Neural cell (in vitro differentiated cells): Measurements from ENCODE around the gene ZNF639. TPM values are rescaled to one million over a fixed set of nuclear protein-coding genes. Genes with fewer than 3 reads are reported as not detected.

Experiments used
- H2AFZ ChIP-seq: fragments of 200-600, 300-800 bp; sonication (generic), shearing (Covaris generic); 2 replicates; pipeline ENCODE4 v1.6.0; 2014; ENCODE audit warnings: low read depth, mild to moderate bottlenecking, antibody characterized with exemption, low read length, moderate library complexity
- H3F3A ChIP-seq: fragments of 200-600 bp; shearing (Covaris generic); 2 replicates; pipeline ENCODE4 v1.6.1; 2016; ENCODE audit warnings: mild to moderate bottlenecking, moderate library complexity, mixed read lengths, antibody characterized with exemption, low read length; ENCODE audit not compliant: insufficient read depth, poor library complexity, severe bottlenecking
- H3K27ac ChIP-seq: fragments of 200-600, 300-800 bp; sonication (generic), shearing (Covaris generic); 2 replicates; pipeline ENCODE4 v1.5.1; 2014; ENCODE audit warnings: mild to moderate bottlenecking, low read length, moderate library complexity
- H3K27me3 ChIP-seq: fragments of 300-800, 200-600 bp; sonication (generic), shearing (Covaris generic); 2 replicates; pipeline ENCODE4 v1.6.0; 2014; ENCODE audit warnings: mild to moderate bottlenecking, low read depth, low read length, moderate library complexity; ENCODE audit not compliant: insufficient read depth
- H3K36me3 ChIP-seq: fragments of 300-800, 200-600 bp; sonication (generic), shearing (Covaris generic); 2 replicates; pipeline ENCODE4 v1.5.1; 2014; ENCODE audit warnings: mild to moderate bottlenecking, antibody characterized with exemption, low read length, moderate library complexity; ENCODE audit not compliant: insufficient read depth
- H3K4me2 ChIP-seq: fragments of 300-800, 200-600 bp; sonication (generic), shearing (Covaris generic); 2 replicates; pipeline ENCODE4 v1.6.0; 2014; ENCODE audit warnings: mild to moderate bottlenecking, low read length
- H3K4me3 ChIP-seq: fragments of 300-800, 200-600 bp; sonication (generic), shearing (Covaris generic); 2 replicates; pipeline ENCODE4 v1.5.1; 2014; ENCODE audit warnings: mild to moderate bottlenecking, low read length, moderate library complexity
- H3K79me2 ChIP-seq: fragments of 200-600 bp; shearing (Covaris generic); replicated peaks from 2 replicates; pipeline ENCODE4 v1.6.0; 2014; ENCODE audit warnings: mild to moderate bottlenecking, low read length, moderate library complexity; ENCODE audit not compliant: insufficient read depth
- H3K9ac ChIP-seq: fragments of 300-800, 200-600 bp; sonication (generic), shearing (Covaris generic); 2 replicates; pipeline ENCODE4 v1.6.1; 2016; ENCODE audit warnings: mild to moderate bottlenecking, low read length, mixed read lengths
- H3K9me2 ChIP-seq: fragments of 200-600 bp; shearing (Covaris generic); 2 replicates; pipeline ENCODE4 v1.6.1; 2016; ENCODE audit warnings: mild to moderate bottlenecking, low read length, mixed read lengths; ENCODE audit not compliant: insufficient read depth
- H3K9me3 ChIP-seq: fragments of 200-600, 300-800 bp; sonication (generic), shearing (Covaris generic); 2 replicates; pipeline ENCODE4 v1.6.1; 2016; ENCODE audit warnings: mild to moderate bottlenecking, mixed run types, low read length, moderate library complexity, mixed read lengths
- H4K20me1 ChIP-seq: fragments of 200-600 bp; shearing (Covaris generic); 2 replicates; pipeline ENCODE4 v1.6.1; 2016; ENCODE audit warnings: mild to moderate bottlenecking, mixed run types; ENCODE audit not compliant: insufficient read depth
- EP300 ChIP-seq: fragments of 450-650 bp; conservative IDR thresholded peaks from 2 replicates; pipeline ENCODE4 v1.6.1; 2014; ENCODE audit warnings: antibody characterized with exemption, mild to moderate bottlenecking, moderate library complexity; ENCODE audit not compliant: poor library complexity, severe bottlenecking
- EZH2 ChIP-seq: fragments of 200-600, 300-800 bp; shearing (Covaris generic), sonication (generic); IDR thresholded peaks from 2 replicates; pipeline ENCODE4 v1.6.1; 2014; ENCODE audit warnings: antibody characterized with exemption, low read length, borderline replicate concordance, mild to moderate bottlenecking; ENCODE audit not compliant: insufficient read depth, poor library complexity, severe bottlenecking
- MXI1 ChIP-seq: fragments of 450-650 bp; conservative IDR thresholded peaks from 2 replicates; pipeline ENCODE4 v1.6.1; 2014; ENCODE audit warnings: antibody characterized with exemption, mild to moderate bottlenecking; ENCODE audit not compliant: poor library complexity, severe bottlenecking
- POLR2AphosphoS5 ChIP-seq: IDR thresholded peaks from 2 replicates; pipeline ENCODE4 v1.6.1; 2012
- RAD21 ChIP-seq: fragments of 450-650 bp; conservative IDR thresholded peaks from 2 replicates; pipeline ENCODE4 v1.6.1; 2014; ENCODE audit warnings: antibody characterized with exemption, mild to moderate bottlenecking, moderate library complexity
- REST ChIP-seq: IDR thresholded peaks from 2 replicates; pipeline ENCODE4 v1.6.1; 2012; ENCODE audit warnings: borderline replicate concordance
- SMC3 ChIP-seq: fragments of 450-650 bp; conservative IDR thresholded peaks from 2 replicates; pipeline ENCODE4 v1.6.1; 2014; ENCODE audit warnings: antibody characterized with exemption, mild to moderate bottlenecking, moderate library complexity; ENCODE audit not compliant: poor library complexity
- TAF1 ChIP-seq: IDR thresholded peaks from 2 replicates; pipeline ENCODE4 v1.6.1; 2012; ENCODE audit warnings: low read depth
- polyA plus RNA-seq: library from polyadenylated mRNA; depleted of rRNA; stranded (reverse); fragments of >200 nt; gene quantifications from 2 replicates; pipeline ENCODE4 v1.2.3, GENCODE V29; 2014
- TF ChIP-seq, protein P1 (sequence below): fragments of 450-650 bp; IDR thresholded peaks from 2 replicates; pipeline ENCODE4 v1.5.1; 2014; ENCODE audit warnings: antibody characterized with exemption, mild to moderate bottlenecking, moderate library complexity; ENCODE audit not compliant: poor library complexity, severe bottlenecking

The ZNF639 gene
- polyA plus RNA-seq, 1 donor from 2014 or later, result 100 TPM

DNA sequence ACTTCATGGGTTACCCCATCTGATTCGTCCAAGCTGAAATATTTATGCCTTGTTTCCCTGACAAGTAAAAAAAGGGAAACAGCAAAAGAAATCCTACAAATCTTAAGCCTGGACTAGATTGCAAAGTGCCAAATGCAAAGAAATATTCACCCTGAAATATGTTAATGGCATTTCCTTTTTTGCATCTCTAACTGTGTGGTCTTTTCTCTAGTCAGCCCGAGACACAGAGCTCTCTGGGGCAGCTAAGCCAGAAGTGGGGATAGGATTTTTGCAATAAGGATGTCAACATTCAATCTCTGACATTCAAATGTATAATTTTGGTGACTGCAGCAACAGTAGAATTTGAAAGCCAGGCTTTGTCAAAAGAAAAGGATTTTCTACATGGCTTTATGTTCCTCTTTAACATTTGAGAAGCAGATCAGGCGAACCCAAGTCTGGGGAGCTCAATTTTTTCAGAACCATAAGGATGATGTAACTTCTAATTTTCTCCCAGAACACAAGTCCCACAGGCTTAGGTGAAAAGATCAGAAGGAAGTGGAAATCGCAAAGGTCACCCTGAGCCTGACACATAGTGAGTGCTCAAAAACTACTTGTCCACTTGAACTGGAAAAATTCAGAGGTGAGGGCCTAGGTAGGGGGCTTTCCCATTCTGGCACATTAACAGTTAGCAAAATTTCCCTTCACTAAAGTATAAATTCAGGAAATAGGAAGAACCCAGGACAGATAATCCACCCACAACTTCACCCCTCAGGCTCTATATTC is 43.7 kb upstream of the ZNF639 start:
- Histone ChIP-seq H3K27ac (no peak overlapping the region), H3K4me3 (no peak overlapping the region), H4K20me1 (no peaks in the 10 kb centered on the region), H3K9ac (no peak overlapping the region), H3K36me3 (no peaks in the 10 kb centered on the region), H3K9me3 (no peaks in the 10 kb centered on the region), H3K9me2 (no peaks in the 10 kb centered on the region), H2AFZ (no peak overlapping the region), H3K4me2 (no peak overlapping the region), H3K79me2 (no peaks in the 10 kb centered on the region), H3F3A (no peaks in the 10 kb centered on the region), H3K27me3 (no peaks in the 10 kb centered on the region)
- TF ChIP-seq MXI1 (no peak), TAF1 (no peak)

- Histone ChIP-seq H2AFZ (no peak overlapping the region), H3K79me2 (no peaks in the 10 kb centered on the region), H3F3A (no peaks in the 10 kb centered on the region)
These were observed 43.0 kb upstream of the ZNF639 start for GRCh38 chr3:179279837-179280236.

More at GRCh38 chr3:179279837-179280236, 43.0 kb upstream of the ZNF639 start:
- H4K20me1 ChIP-seq, result no peaks in the 10 kb centered on the region
- TF ChIP-seq EP300, result no peak
- TF ChIP-seq EZH2, result no peak
- TF ChIP-seq REST, result no peak
- no peak for TF ChIP-seq MXI1
- TF ChIP-seq POLR2AphosphoS5, result no peak
- no peak for TF ChIP-seq RAD21
- no peak for TF ChIP-seq TAF1
- TF ChIP-seq, protein P1, sequence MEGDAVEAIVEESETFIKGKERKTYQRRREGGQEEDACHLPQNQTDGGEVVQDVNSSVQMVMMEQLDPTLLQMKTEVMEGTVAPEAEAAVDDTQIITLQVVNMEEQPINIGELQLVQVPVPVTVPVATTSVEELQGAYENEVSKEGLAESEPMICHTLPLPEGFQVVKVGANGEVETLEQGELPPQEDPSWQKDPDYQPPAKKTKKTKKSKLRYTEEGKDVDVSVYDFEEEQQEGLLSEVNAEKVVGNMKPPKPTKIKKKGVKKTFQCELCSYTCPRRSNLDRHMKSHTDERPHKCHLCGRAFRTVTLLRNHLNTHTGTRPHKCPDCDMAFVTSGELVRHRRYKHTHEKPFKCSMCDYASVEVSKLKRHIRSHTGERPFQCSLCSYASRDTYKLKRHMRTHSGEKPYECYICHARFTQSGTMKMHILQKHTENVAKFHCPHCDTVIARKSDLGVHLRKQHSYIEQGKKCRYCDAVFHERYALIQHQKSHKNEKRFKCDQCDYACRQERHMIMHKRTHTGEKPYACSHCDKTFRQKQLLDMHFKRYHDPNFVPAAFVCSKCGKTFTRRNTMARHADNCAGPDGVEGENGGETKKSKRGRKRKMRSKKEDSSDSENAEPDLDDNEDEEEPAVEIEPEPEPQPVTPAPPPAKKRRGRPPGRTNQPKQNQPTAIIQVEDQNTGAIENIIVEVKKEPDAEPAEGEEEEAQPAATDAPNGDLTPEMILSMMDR, result no peak
- no peak for TF ChIP-seq SMC3
- H3K9me2 ChIP-seq, result no peaks in the 10 kb centered on the region
- H3K36me3 ChIP-seq, result no peaks in the 10 kb centered on the region
- H3K27me3 ChIP-seq, result no peaks in the 10 kb centered on the region
- no peaks in the 10 kb centered on the region for H3K9me3 ChIP-seq
- H3K27ac ChIP-seq, result no peak overlapping the region
- no peak overlapping the region for H3K4me2 ChIP-seq
- no peak overlapping the region for H3K4me3 ChIP-seq
- no peak overlapping the region for H3K9ac ChIP-seq
